ENCODE measurements around the gene PLA2G15.

GRCh38 chr16:68300734-68301459, 55.7 kb downstream of the PLA2G15 start:
- TF ChIP-seq CTCF (IDR thresholded peaks at IDR 0.05) (no peak), EP300 (IDR thresholded peaks at IDR 0.05) (no peak), POLR2AphosphoS5 (IDR thresholded peaks at IDR 0.05) (no peak)

All from esophagus muscularis mucosa (tissue), 4 donors.